Measurements from ENCODE around the gene SLC30A3. TPM values are rescaled to one million over a fixed set of nuclear protein-coding genes. Genes with fewer than 3 reads are reported as not detected.

The SLC30A3 gene
- total RNA-seq, 4 donors from 2014 or later, result not detected

- TF ChIP-seq CTCF (IDR thresholded peaks at IDR 0.05; ENCODE audit: low read depth), result no peak
Observed at GRCh38 chr2:27243391-27244130, 19.3 kb downstream of the SLC30A3 start.

- TF ChIP-seq CTCF (IDR thresholded peaks at IDR 0.05; ENCODE audit: low read depth), result no peak
Observed at GRCh38 chr2:27242614-27242951, 20.3 kb downstream of the SLC30A3 start.

GRCh38 chr2:27241761-27242613, 20.9 kb downstream of the SLC30A3 start:
- TF ChIP-seq CTCF (IDR thresholded peaks at IDR 0.05; ENCODE audit: low read depth), result no peak

- no peak for TF ChIP-seq CTCF (IDR thresholded peaks at IDR 0.05; ENCODE audit: low read depth)
Observed at GRCh38 chr2:27240406-27240805, 22.4 kb downstream of the SLC30A3 start.

GRCh38 chr2:27238976-27239375, 23.9 kb downstream of the SLC30A3 start:
- no peak for TF ChIP-seq CTCF (IDR thresholded peaks at IDR 0.05; ENCODE audit: low read depth)

GRCh38 chr2:27237341-27237945, 25.4 kb downstream of the SLC30A3 start:
- no peak for TF ChIP-seq CTCF (IDR thresholded peaks at IDR 0.05; ENCODE audit: low read depth)

DNA sequence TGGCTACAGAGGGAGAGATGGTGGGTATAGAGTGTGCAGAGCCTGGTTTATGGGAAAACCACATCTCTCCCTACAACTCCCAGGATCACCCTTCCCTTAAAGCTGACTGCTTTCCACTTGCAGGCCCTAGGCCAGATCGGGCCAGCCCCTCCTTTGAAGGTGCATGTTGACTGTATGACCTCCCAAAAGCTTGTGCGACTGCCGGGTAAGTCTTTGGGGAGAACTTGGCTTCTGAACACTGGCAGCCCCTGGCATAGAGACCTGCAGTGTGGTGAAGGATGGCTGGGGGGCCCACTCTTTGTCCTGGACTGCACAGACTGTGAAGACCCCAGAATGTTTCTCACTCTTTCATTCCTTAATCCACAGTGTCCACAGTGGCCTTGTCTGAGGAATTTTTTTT, 26.2 kb downstream of the SLC30A3 start:
- TF ChIP-seq CTCF (IDR thresholded peaks at IDR 0.05; ENCODE audit: low read depth), result no peak
